NT2/D1 (cell line): ENCODE measurements around the gene LRRC9.

Source experiments
- YY1 ChIP-seq: IDR thresholded peaks from 2 replicates; pipeline ENCODE4 v1.6.1; 2011; ENCODE audit not compliant: insufficient read length, insufficient read depth
- ZNF274 ChIP-seq: IDR thresholded peaks from 2 replicates; pipeline ENCODE4 v1.6.1; 2011; ENCODE audit warnings: mild to moderate bottlenecking, low read depth, low read length

DNA sequence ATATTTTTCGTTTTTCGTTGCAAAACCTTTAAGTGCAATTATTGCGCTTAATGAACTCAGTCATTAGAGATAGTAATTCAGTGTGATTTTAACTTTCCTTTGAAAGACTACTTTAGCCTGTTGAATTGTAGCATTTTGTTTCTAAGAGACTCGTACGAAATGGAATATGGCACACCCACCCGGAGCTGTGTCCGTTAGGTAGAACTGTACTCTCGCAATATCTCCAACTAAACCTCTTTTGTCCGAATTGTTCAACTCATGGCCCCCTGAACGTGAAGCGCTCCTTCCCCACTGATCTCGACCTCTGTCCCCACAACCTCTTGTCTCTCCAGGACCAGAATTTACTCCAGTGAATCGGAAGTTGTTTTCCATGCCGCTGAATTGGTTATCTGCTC is 172.6 kb downstream of the LRRC9 start:
- TF ChIP-seq YY1 (no peak), ZNF274 (no peak)
